Fibroblast of pulmonary artery (primary cell): ENCODE results near the gene NCR2.

ENCODE experiments used
- DNase-seq: peaks from one replicate; pipeline ENCODE4 v3.0.0-alpha.2; 2010; ENCODE audit warnings: low read depth
- H3K4me3 ChIP-seq: replicated peaks from 2 replicates; pipeline ENCODE4 v1.5.1; 2011; ENCODE audit warnings: low read depth, mild to moderate bottlenecking, control low read depth, low read length, moderate library complexity
- CTCF ChIP-seq: IDR thresholded peaks from 2 replicates; pipeline ENCODE4 v1.5.1; 2011; ENCODE audit warnings: mild to moderate bottlenecking, control low read depth, low read length, inconsistent platforms; ENCODE audit errors: missing control alignments

The NCR2 gene

GRCh38 chr6:41374618-41375590 lies 39.5 kb downstream of the NCR2 start:
- no peak for DNase-seq
- no peak for TF ChIP-seq CTCF
- H3K4me3 ChIP-seq = no peak overlapping the region

GRCh38 chr6:41375598-41376151 lies 40.3 kb downstream of the NCR2 start:
- TF ChIP-seq CTCF = no peak
- H3K4me3 ChIP-seq = no peak overlapping the region
- no peak for DNase-seq

GRCh38 chr6:41376176-41376575 lies 40.8 kb downstream of the NCR2 start:
- TF ChIP-seq CTCF = no peak
- no peak overlapping the region for H3K4me3 ChIP-seq
- DNase-seq = no peak

- no peak overlapping the region for H3K4me3 ChIP-seq
- no peak for TF ChIP-seq CTCF
- no peak for DNase-seq
Observed at GRCh38 chr6:41377071-41377470, 41.7 kb downstream of the NCR2 start.

DNA sequence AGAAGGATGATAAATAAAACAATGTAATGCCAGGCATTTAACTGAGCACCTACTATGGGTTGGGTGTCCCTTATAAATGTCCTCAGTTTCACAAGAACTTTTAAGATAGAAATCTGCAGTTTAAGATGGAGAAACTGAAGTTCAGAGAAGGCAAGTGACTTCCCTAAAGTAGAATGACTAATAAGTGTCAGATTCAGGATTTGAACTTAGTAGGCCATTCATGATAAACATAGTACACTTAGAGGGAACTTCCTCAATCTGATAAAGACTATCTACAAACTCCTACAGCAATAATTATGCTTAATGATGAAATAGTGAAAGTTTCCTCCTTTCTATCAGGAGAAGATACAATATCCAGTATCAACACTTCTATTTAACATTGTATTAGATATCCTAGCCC lies 43.9 kb downstream of the NCR2 start:
- TF ChIP-seq CTCF = no peak
- no peak overlapping the region for H3K4me3 ChIP-seq
- DNase-seq = no peak

DNA sequence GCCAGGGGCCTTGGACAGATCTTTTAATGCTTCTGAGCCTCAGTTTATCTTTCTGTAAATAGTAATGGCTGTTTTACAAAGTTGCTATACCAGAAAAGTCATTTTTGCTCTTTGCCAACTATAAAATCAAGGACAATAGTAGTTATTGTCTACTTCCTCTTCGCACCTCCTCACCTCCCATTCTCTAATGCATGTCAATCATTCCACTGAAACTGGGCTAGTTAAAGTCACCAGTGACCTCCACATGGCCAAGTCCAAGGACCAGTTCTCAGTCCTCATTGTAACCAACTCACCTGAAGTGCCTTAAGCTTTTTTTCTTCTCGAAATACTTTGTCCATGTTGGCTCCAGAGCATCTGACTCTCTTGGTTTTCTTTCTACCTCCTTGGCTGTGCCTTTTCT lies 51.2 kb downstream of the NCR2 start:
- H3K4me3 ChIP-seq = no peak overlapping the region
- TF ChIP-seq CTCF = no peak
- no peak for DNase-seq
